Measurements from ENCODE around the gene TNIP1. TPM values are rescaled to one million over a fixed set of nuclear protein-coding genes. Genes with fewer than 3 reads are reported as not detected.

Gene TNIP1
- polyA plus RNA-seq, 1 experiment: 42.6 TPM

- no peaks in the 10 kb centered on the region for H3K27me3 ChIP-seq (ENCODE audit: control insufficient read depth, insufficient read depth, low read length)
- POLR2A ChIA-PET: no interaction called here
- H3K27ac ChIP-seq (ENCODE audit: low read depth, low read length): no peak overlapping the region
- H3K4me3 ChIP-seq (ENCODE audit: low read depth, low read length): no peak overlapping the region
- no peaks in the 10 kb centered on the region for H3K9me3 ChIP-seq (ENCODE audit: control insufficient read depth, insufficient read depth, low read length)
- CTCF ChIA-PET: interaction anchor here (0.7 to 3.8 kb wide), 5 partner anchors 10 to 650 kb away, joined by 3 to 19 read pairs (median 4); no protein-coding TSS in a partner anchor
- DNase-seq (ENCODE audit: low read depth, low spot score): no peak
- TF ChIP-seq, protein P1, sequence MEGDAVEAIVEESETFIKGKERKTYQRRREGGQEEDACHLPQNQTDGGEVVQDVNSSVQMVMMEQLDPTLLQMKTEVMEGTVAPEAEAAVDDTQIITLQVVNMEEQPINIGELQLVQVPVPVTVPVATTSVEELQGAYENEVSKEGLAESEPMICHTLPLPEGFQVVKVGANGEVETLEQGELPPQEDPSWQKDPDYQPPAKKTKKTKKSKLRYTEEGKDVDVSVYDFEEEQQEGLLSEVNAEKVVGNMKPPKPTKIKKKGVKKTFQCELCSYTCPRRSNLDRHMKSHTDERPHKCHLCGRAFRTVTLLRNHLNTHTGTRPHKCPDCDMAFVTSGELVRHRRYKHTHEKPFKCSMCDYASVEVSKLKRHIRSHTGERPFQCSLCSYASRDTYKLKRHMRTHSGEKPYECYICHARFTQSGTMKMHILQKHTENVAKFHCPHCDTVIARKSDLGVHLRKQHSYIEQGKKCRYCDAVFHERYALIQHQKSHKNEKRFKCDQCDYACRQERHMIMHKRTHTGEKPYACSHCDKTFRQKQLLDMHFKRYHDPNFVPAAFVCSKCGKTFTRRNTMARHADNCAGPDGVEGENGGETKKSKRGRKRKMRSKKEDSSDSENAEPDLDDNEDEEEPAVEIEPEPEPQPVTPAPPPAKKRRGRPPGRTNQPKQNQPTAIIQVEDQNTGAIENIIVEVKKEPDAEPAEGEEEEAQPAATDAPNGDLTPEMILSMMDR (IDR thresholded peaks at IDR 0.05; ENCODE audit: low read depth, low read length): no peak
Measured at GRCh38 chr5:151083081-151083676, 2.3 kb upstream of the TNIP1 start.

- POLR2A ChIA-PET: interaction anchor here (0.6 to 1.5 kb wide), 2 partner anchors 8 to 40 kb away, joined by 3 to 6 read pairs; no protein-coding TSS in a partner anchor
- DNase-seq (ENCODE audit: low read depth, low spot score): no peak
Measured at GRCh38 chr5:151082282-151082902, 1.6 kb upstream of the TNIP1 start.

DNA sequence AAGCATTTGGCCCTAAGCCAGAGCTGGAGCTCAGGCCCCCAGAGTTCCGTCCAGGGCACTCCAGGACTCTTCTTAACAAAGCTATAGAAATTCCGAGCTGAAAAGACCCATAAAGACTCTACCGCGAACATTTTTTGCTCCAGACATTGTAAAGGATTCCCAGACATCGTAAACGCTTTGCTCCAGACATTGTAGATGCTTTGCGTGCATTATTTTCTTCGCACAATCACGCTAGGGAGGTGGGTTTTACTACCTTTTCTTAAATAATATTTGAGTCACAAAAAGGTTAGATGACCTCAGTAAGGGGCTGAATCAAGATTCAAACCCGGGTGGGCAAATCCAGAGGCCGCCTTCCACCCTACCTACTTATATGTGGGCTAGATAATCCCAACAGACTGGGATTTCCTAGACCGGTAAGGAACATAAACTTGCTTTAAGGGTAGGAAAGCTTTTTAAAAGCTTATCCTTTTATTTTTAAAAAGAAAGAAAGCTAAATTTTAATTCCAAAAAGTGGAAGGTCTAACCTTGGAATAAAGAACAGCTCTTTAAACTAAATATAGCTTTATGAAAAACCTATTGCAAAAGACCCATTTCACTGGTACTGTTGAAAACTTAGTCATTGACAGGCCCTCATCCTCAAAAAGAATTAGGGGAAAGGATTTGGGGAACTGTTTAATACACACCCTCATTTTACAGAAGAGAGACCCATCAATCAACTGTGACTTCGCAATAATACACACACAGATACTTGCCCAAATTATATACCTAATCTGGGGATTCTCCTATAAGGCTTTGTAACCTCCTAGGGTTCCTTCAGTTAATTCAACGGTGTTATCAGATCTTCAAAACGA, 822 bp upstream of the TNIP1 start:
- no peak for DNase-seq (ENCODE audit: low read depth, low spot score)
- ChIA-PET POLR2A (interaction anchor here (0.6 to 2.2 kb wide), 4 partner anchors 9 to 40 kb away, joined by 3 to 13 read pairs (median 6); no protein-coding TSS in a partner anchor), CTCF (interaction anchor here (0.7 to 3.8 kb wide), 8 partner anchors 8 to 658 kb away, joined by 3 to 19 read pairs (median 3); no protein-coding TSS in a partner anchor)
- TF ChIP-seq, protein P1 (IDR thresholded peaks at IDR 0.05; ENCODE audit: low read depth, low read length): no peak
- no peaks in the 10 kb centered on the region for H3K9me3 ChIP-seq (ENCODE audit: control insufficient read depth, insufficient read depth, low read length)
- no peaks in the 10 kb centered on the region for H3K27me3 ChIP-seq (ENCODE audit: control insufficient read depth, insufficient read depth, low read length)
- H3K4me3 ChIP-seq (ENCODE audit: low read depth, low read length): peak overlapping the region; percentile 82
- peak overlapping the region; percentile 85 for H3K27ac ChIP-seq (ENCODE audit: low read depth, low read length)

More at GRCh38 chr5:151082282-151082902, 1.6 kb upstream of the TNIP1 start:
- no peaks in the 10 kb centered on the region for H3K9me3 ChIP-seq (ENCODE audit: control insufficient read depth, insufficient read depth, low read length)
- CTCF ChIA-PET: interaction anchor here (0.7 to 3.8 kb wide), 11 partner anchors 7 to 657 kb away, joined by 3 to 19 read pairs (median 3); no protein-coding TSS in a partner anchor
- no peaks in the 10 kb centered on the region for H3K27me3 ChIP-seq (ENCODE audit: control insufficient read depth, insufficient read depth, low read length)
- H3K4me3 ChIP-seq (ENCODE audit: low read depth, low read length): no peak overlapping the region; the same call in 1 of the 2 replicates
- no peak overlapping the region for H3K27ac ChIP-seq (ENCODE audit: low read depth, low read length)
- TF ChIP-seq, protein P1 (IDR thresholded peaks at IDR 0.05; ENCODE audit: low read depth, low read length): peak; percentile 55

GRCh38 chr5:151079838-151080612, 809 bp downstream of the TNIP1 start:
- TF ChIP-seq, protein P1 (IDR thresholded peaks at IDR 0.05; ENCODE audit: low read depth, low read length): no peak
- Histone ChIP-seq H3K9me3 (ENCODE audit: control insufficient read depth, insufficient read depth, low read length) (no peaks in the 10 kb centered on the region), H3K27ac (ENCODE audit: low read depth, low read length) (peak overlapping the region; percentile 24), H3K4me3 (ENCODE audit: low read depth, low read length) (peak overlapping the region; percentile 82), H3K27me3 (ENCODE audit: control insufficient read depth, insufficient read depth, low read length) (no peaks in the 10 kb centered on the region)
- no peak for DNase-seq (ENCODE audit: low read depth, low spot score)
- ChIA-PET POLR2A (interaction anchor here (2.2 kb wide), 1 partner anchor 13 kb away, joined by 13 read pairs; no protein-coding TSS in a partner anchor), CTCF (interaction anchor here (0.8 to 1.6 kb wide), 4 partner anchors 14 to 32 kb away, joined by 3 to 5 read pairs (median 4); no protein-coding TSS in a partner anchor)

Measured in AG04450 (cell line).